Hypothalamus (tissue), 51 donors: ENCODE results near the gene PKP1.
A peak's percentile ranks its signal among the peaks of the same experiment; 100 is the strongest.

Experiments used
- DNase-seq, 51 donors: peaks; one replicate each; lab custom pipeline; 2025; lab: John Stamatoyannopoulos, UW

PKP1 gene

GRCh38 chr1:201362906-201363305 lies 79.6 kb downstream of the PKP1 start:
- no peak for DNase-seq

DNA sequence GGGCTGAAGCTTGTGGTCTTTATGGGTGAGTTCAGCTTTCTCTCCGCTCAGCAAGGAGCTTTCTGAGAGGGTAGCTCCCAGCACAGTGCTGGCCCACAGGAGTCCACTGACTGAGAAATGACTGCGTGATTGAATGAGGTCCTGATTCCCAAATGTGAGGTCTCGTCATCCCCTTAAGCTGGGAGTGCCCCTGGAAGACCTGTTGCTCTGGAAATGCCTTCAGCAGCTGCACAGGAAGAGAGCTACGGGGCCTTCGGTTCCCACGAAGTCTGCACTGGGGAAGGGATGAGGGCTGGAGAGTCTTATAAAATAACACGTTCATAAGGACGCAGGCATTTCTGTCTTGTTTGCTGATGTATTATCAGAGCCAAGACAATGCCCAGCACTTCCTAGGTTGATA lies 80.2 kb downstream of the PKP1 start:
- no peak for DNase-seq

- DNase-seq = no peak
Observed at GRCh38 chr1:201364808-201365105, 81.5 kb downstream of the PKP1 start.

DNA sequence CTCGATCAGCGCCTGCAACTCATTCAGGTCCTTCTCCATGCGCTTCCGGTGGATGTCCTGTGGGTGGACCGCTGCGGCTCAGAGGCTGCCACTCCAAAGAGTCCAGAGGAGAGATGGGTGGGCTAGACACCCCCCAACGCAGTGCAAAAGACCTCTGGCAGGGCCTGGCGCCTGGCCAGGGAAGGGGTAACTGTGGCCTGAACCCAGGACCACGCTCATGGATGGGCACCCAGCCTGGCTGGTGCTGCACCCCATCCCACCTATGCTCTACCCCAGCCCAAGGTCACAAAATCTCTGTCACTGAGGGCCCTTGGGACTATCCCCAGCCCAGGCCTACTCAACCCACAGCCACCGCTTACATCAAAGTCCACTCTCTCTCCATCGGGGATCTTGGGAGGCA lies 81.9 kb downstream of the PKP1 start:
- DNase-seq = no peak

DNA sequence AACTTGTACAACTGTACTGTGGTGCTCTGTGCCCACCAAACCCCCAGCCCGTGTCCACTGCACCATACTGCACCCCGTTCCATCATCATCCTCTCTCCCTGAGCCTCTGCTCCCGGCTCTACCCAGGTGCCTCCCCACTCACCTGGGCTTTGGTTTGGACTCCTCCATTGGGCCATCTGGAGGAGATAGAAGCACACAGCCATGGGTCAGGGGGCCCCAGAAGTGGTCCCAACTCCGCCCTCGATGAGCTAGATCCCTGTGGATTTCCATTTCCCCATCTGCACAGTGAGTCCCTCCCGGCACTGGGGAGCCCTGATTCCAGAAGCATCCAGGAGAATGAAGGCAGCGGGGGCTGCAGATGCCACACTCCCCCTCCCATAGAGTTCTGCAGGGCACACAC lies 83.4 kb downstream of the PKP1 start:
- no peak for DNase-seq

DNA sequence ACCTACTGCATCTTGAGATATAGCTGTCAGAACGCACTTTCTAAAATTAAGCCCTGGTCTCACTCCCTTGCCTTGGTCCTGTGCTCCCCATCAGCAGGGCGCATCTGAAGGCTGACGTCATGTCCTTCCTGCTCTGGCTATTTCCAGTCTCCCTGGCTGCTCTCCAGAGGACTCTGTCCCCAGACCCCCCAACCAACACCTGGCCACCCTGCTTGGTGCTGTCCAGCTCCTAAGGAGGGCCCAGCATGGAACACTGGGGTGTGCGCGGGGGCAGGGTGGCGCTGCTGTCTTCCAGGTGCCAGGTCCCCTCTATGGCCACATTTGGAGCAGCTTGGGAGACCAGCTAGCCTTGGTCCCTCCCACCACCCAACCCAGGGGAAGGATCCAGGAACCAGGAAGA lies 85.9 kb downstream of the PKP1 start:
- DNase-seq = no peak

DNA sequence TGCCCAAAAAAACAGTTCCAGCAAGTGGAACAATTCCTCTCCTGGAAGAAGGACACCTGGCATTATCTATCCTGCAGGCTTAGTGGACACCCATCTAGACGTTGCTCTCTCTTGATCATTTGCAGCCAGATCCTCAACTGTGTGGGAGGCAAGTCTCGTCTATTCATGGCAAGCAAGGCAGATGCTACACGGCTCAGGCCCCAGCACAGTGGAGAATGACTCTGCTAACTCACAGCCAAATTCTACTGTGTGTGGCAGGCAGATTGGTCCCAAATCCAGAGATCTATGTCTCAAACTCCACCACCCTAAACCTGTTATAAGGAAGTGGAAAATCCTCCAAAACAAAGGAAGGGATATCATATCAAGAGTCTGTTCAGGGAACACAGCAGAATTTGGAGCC lies 87.2 kb downstream of the PKP1 start:
- no peak for DNase-seq

DNA sequence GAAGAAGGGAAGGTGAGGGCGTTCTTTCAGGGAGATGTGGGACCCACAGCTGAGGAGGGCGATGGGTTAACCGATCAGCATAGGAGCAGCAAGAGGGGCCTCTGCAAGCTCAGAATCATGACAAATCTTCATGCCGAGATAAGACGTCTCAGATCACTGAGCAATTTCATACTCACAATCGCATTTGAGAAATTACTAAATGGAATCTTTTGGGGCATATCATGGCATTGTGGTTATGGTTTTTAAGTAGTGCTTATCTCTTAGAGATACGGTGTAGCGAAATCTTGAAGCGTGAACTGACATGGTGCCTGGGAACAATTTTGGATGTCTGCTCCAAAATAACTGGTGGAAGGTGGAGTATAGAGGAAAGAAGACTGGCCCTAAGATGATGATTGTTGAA lies 88.0 kb downstream of the PKP1 start:
- DNase-seq = no peak

DNA sequence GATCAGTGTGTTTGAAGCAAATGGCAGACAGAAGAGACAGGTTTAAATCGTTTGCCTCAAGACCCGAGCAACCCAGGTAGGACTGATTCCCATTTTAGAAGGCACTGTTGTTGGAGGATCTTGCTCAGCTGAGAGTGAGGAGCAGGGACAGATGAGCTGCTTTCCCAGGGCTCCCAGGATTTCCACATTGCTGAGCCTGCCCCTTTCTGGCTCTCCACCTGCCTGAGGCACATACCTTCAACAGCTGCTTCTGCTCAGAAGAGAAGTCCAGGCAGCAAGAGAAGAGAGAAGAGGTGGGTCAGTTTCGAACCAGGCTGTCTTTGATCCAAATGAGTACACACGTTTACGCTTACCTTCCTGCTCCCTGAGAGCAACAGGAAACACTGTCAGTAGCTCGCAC lies 88.5 kb downstream of the PKP1 start:
- no peak for DNase-seq

GRCh38 chr1:201374364-201374763 lies 91.1 kb downstream of the PKP1 start:
- no peak for DNase-seq

DNA sequence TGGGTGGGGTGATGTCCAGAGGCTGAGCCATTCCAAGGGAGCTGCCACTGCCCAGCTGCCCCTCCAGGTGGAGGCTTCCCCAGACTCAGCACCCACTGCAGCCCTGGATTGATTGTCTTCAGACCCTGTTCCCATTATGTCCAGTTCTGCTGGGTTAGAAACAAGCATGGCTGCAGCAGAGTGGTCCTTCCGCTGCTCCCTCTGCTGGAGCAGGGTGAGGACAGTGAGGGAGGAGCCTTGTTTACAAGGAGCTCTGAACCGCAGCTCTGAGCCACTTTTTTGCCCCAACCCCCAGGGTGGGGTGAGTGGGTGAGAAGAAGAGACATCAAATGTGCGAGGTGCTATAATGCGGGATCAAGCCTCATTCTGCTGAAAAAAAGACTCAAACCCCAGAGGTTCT lies 91.9 kb downstream of the PKP1 start:
- DNase-seq = no peak

DNA sequence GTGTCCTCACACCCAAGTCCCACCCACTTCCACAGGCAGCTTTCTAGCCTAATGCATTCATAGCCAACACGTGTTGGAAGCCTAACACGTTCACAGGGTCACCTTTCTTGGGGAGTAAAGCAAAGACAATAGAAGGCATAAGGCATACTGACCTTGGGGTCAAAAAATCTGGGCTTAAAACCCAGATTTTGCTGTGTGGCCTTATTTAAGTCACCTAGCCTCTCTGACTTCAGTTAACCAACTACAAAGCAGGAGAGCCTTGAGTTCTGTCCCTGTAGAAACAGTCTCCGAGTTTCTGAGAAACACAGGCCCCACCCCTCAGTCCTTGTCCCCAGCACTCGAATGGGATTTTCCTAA lies 92.8 kb downstream of the PKP1 start:
- DNase-seq = no peak

- no peak for DNase-seq
Observed at GRCh38 chr1:201376464-201377374, 93.4 kb downstream of the PKP1 start.

- DNase-seq = peak in 1 of 51 donors; percentile 23
Observed at GRCh38 chr1:201377611-201378092, 94.3 kb downstream of the PKP1 start, which contains the start of gene TNNT2. Gene TNNT2 (minus strand): TSS chr1:201377680. CDS start chr1:201373254, 4,426 bp downstream.

- DNase-seq = no peak
Observed at GRCh38 chr1:201378804-201379203, 95.5 kb downstream of the PKP1 start.

DNA sequence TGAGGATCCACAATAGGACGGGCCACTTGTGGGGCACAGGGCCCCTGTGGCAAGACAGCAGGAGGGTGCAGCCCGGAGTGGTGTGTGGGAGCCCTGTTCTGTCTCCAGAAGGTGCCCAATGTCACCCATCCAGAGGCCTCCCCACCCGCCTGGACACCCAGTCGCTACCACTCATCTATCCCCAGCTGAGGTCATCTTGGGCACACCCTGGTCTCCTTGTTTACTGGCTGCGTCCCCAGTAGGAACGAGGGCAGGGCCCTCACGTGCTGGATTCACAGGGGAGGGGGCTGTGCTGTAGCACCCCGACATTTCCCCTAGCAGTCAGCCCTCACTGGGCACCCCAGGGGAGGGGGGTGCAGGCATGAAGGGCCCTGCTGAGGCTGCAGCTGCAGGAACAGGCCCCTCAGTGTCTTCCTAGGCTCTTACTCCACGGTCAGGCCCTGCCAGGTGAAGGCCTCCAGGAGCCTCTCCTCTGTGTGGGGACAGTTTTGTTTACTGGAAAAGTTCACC lies 96.5 kb downstream of the PKP1 start:
- DNase-seq = no peak

GRCh38 chr1:201381130-201381529 lies 97.8 kb downstream of the PKP1 start:
- no peak for DNase-seq
